ENCODE data around the gene TIMD4. TPM values are rescaled to one million over a fixed set of nuclear protein-coding genes. Genes with fewer than 3 reads are reported as not detected.

Gene TIMD4
- total and polyA plus RNA-seq, 2 of the 13 experiments (the other 11 are each of a cell fraction or from before 2014, with no cell fraction given), result 0.50 TPM; not detected in 1

GRCh38 chr5:156913719-156914370 lies 49.2 kb downstream of the TIMD4 start:
- TF ChIP-seq MLX (CRISPR knock-in tag; IDR thresholded peaks at IDR 0.05), result no peak
- TF ChIP-seq ZNF121 (CRISPR knock-in tag; IDR thresholded peaks at IDR 0.05), result no peak
- no peak for TF ChIP-seq MED1 (CRISPR knock-in tag; IDR thresholded peaks at IDR 0.05)
- TF ChIP-seq SIN3B (IDR thresholded peaks at IDR 0.05; ENCODE audit: low read length), result no peak
- no peak for TF ChIP-seq ZBTB1 (CRISPR knock-in tag; IDR thresholded peaks at IDR 0.05; ENCODE audit: borderline replicate concordance)
- no peak for TF ChIP-seq ZFY (CRISPR knock-in tag; IDR thresholded peaks at IDR 0.05)
- TF ChIP-seq, protein P1, sequence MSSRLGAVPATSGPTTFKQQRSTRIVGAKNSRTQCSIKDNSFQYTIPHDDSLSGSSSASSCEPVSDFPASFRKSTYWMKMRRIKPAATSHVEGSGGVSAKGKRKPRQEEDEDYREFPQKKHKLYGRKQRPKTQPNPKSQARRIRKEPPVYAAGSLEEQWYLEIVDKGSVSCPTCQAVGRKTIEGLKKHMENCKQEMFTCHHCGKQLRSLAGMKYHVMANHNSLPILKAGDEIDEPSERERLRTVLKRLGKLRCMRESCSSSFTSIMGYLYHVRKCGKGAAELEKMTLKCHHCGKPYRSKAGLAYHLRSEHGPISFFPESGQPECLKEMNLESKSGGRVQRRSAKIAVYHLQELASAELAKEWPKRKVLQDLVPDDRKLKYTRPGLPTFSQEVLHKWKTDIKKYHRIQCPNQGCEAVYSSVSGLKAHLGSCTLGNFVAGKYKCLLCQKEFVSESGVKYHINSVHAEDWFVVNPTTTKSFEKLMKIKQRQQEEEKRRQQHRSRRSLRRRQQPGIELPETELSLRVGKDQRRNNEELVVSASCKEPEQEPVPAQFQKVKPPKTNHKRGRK (CRISPR knock-in tag; IDR thresholded peaks at IDR 0.05), result no peak
- TF ChIP-seq, protein P2, sequence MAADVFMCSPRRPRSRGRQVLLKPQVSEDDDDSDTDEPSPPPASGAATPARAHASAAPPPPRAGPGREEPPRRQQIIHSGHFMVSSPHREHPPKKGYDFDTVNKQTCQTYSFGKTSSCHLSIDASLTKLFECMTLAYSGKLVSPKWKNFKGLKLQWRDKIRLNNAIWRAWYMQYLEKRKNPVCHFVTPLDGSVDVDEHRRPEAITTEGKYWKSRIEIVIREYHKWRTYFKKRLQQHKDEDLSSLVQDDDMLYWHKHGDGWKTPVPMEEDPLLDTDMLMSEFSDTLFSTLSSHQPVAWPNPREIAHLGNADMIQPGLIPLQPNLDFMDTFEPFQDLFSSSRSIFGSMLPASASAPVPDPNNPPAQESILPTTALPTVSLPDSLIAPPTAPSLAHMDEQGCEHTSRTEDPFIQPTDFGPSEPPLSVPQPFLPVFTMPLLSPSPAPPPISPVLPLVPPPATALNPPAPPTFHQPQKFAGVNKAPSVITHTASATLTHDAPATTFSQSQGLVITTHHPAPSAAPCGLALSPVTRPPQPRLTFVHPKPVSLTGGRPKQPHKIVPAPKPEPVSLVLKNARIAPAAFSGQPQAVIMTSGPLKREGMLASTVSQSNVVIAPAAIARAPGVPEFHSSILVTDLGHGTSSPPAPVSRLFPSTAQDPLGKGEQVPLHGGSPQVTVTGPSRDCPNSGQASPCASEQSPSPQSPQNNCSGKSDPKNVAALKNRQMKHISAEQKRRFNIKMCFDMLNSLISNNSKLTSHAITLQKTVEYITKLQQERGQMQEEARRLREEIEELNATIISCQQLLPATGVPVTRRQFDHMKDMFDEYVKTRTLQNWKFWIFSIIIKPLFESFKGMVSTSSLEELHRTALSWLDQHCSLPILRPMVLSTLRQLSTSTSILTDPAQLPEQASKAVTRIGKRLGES (CRISPR knock-in tag; IDR thresholded peaks at IDR 0.05; ENCODE audit: borderline replicate concordance), result no peak
- TF ChIP-seq HOXA5 (CRISPR knock-in tag; IDR thresholded peaks at IDR 0.05), result no peak
- no peak for TF ChIP-seq SETDB1 (CRISPR knock-in tag; IDR thresholded peaks at IDR 0.05; ENCODE audit: borderline replicate concordance)
- TF ChIP-seq ZNF318 (CRISPR knock-in tag; IDR thresholded peaks at IDR 0.05), result no peak
- H3K9ac ChIP-seq (ENCODE audit: insufficient read depth, low read depth, low read length), result no peak overlapping the region
- H4K20me1 ChIP-seq (ENCODE audit: insufficient read depth, low read length), result no peaks in the 10 kb centered on the region
- WGBS (ENCODE audit: low lambda C conversion rate), result 47% methylated on average over 5 of the region's 5 CpGs
- no peak for ATAC-seq
- H3K36me3 ChIP-seq (replicated peaks in 1 of 2; ENCODE audit: control insufficient read depth in 1 of 2, insufficient read depth in 2 of 2, low read length in 2 of 2), result no peaks in the 10 kb centered on the region
- H2AFZ ChIP-seq (ENCODE audit: low read length), result no peak overlapping the region
- CTCF ChIA-PET (ENCODE audit: low intra/inter-chr PET ratio, low total read pairs), result no interaction called here
- in situ Hi-C loops (cut with HindIII; ENCODE audit: extremely low pct_ligation_motif_present, low pct_unique_long_range_greater_than_20kb) (no loop called here), intact Hi-C loops (cut with micrococcal nuclease; ENCODE audit: unreplicated experiment) (no loop called here)
- BruUV-seq (replicated peaks), result no TSS peak
- no peaks in the 10 kb centered on the region for H3K9me3 ChIP-seq (ENCODE audit: low read length)
- no peak for DNase-seq (ENCODE audit: low spot score)
- POLR2A ChIA-PET, result interaction anchor here (0.6 kb wide), 1 partner anchor 10 kb away, joined by 4 read pairs; no protein-coding TSS in a partner anchor
- no peak overlapping the region for H3K4me2 ChIP-seq (ENCODE audit: low read depth, low read length)
- FAIRE-seq, result no peak
- no peak overlapping the region for H3K27ac ChIP-seq (ENCODE audit: extremely low read length, insufficient read depth, low read length)
- no peaks in the 10 kb centered on the region for H3K79me2 ChIP-seq (ENCODE audit: insufficient read depth, low read length)
- no peak overlapping the region for H3K4me3 ChIP-seq (replicated peaks in 1 of 3; ENCODE audit: insufficient read depth in 1 of 3, low read depth in 2 of 3, low read length in 3 of 3)
- no peaks in the 10 kb centered on the region for H3K4me1 ChIP-seq (ENCODE audit: insufficient read depth, low read length)
- H3K27me3 ChIP-seq (ENCODE audit: control insufficient read depth in 1 of 2, insufficient read depth in 2 of 2, low read length in 2 of 2), result peaks cover 0 to 7% of the 10 kb centered on the region in 2 experiments; a peak in 2 of 5 replicates
